ENCODE measurements around the gene FN3K. TPM values are rescaled to one million over a fixed set of nuclear protein-coding genes. Genes with fewer than 3 reads are reported as not detected.

FN3K gene
- total and polyA plus RNA-seq, 2 of the 13 experiments (the other 11 are each of a cell fraction or from before 2014, with no cell fraction given) = 3.5 to 12.2 TPM

DNA sequence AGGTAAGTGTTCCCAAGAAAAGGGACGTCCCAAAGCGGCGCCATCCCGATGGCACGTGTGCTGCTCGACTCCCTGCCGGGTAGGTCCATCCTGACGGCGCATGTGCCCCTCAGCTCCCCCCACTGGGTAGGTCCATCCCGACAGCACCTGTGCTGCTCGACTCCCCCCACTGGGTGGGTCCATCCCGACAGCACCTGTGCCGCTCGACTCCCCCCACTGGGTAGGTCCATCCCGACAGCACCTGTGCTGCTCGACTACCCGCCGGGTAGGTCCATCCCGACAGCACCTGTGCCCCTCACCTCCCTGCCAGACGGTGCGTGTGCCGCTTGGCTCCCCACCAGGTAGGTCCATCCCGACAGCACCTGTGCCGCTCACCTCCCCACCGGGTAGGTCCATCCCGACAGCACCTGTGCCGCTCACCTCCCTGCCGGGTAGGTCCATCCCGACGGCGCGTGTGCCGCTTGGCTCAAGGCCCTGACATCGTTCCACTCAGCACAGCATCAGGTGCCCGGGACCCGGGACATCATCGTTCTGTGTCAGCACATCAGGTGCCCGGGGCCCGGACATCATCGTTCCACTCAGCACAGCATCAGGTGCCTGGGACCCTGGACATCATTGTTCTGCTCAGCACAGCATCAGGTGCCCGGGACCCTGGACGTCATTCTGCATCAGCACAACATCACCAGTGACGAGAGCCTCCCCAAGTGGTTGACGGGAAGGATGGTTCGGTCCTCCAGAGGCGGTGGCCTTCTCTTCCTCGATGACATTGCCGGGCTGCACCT, 5.7 kb upstream of the FN3K start:
- DNase-seq (ENCODE audit: low spot score) = no peak
- Histone ChIP-seq H3K4me1 (ENCODE audit: insufficient read depth, low read length) (peaks cover under 1% of the 10 kb centered on the region; the same call in 1 of the 2 replicates), H3K4me3 (replicated peaks in 1 of 3; ENCODE audit: insufficient read depth in 1 of 3, low read depth in 2 of 3, low read length in 3 of 3) (no peak overlapping the region), H3K27me3 (ENCODE audit: control insufficient read depth in 1 of 2, insufficient read depth in 2 of 2, low read length in 2 of 2) (no peaks in the 10 kb centered on the region), H4K20me1 (ENCODE audit: insufficient read depth, low read length) (no peaks in the 10 kb centered on the region), H2AFZ (ENCODE audit: low read length) (no peak overlapping the region), H3K4me2 (ENCODE audit: low read depth, low read length) (no peak overlapping the region), H3K79me2 (ENCODE audit: insufficient read depth, low read length) (no peaks in the 10 kb centered on the region), H3K9me3 (ENCODE audit: low read length) (peaks cover 10% of the 10 kb centered on the region), H3K9ac (ENCODE audit: insufficient read depth, low read depth, low read length) (no peak overlapping the region), H3K36me3 (replicated peaks in 1 of 2; ENCODE audit: control insufficient read depth in 1 of 2, insufficient read depth in 2 of 2, low read length in 2 of 2) (peaks cover 10 to 16% of the 10 kb centered on the region in 2 experiments; a peak in 4 of 5 replicates), H3K27ac (ENCODE audit: extremely low read length, insufficient read depth, low read length) (no peak overlapping the region)
- in situ Hi-C loops (cut with HindIII; ENCODE audit: extremely low pct_ligation_motif_present, low pct_unique_long_range_greater_than_20kb) = no loop called here
- 90% methylated on average over 47 of the region's 48 CpGs for WGBS (ENCODE audit: low lambda C conversion rate)
- peak; percentile 14 for ATAC-seq
- BruUV-seq (replicated peaks) = no TSS peak
- CTCF ChIA-PET (ENCODE audit: low intra/inter-chr PET ratio, low total read pairs) = no interaction called here
- POLR2A ChIA-PET = interaction anchor here (1.4 kb wide), 1 partner anchor 9 kb away, joined by 6 read pairs; no protein-coding TSS in a partner anchor
- intact Hi-C loops (cut with micrococcal nuclease; ENCODE audit: unreplicated experiment) = no loop called here
- FAIRE-seq = no peak
- TF ChIP-seq, protein P1, sequence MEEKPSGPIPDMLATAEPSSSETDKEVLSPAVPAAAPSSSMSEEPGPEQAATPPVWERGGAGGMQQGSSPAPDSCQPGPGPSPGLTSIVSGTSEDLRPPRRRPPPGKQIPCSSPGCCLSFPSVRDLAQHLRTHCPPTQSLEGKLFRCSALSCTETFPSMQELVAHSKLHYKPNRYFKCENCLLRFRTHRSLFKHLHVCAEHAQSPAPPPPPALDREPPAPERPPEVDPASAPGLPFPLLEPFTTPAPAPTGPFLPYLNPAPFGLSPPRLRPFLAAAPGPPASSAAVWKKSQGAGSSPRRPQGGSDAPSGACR (CRISPR knock-in tag; IDR thresholded peaks at IDR 0.05) = no peak
- TF ChIP-seq, protein P2, sequence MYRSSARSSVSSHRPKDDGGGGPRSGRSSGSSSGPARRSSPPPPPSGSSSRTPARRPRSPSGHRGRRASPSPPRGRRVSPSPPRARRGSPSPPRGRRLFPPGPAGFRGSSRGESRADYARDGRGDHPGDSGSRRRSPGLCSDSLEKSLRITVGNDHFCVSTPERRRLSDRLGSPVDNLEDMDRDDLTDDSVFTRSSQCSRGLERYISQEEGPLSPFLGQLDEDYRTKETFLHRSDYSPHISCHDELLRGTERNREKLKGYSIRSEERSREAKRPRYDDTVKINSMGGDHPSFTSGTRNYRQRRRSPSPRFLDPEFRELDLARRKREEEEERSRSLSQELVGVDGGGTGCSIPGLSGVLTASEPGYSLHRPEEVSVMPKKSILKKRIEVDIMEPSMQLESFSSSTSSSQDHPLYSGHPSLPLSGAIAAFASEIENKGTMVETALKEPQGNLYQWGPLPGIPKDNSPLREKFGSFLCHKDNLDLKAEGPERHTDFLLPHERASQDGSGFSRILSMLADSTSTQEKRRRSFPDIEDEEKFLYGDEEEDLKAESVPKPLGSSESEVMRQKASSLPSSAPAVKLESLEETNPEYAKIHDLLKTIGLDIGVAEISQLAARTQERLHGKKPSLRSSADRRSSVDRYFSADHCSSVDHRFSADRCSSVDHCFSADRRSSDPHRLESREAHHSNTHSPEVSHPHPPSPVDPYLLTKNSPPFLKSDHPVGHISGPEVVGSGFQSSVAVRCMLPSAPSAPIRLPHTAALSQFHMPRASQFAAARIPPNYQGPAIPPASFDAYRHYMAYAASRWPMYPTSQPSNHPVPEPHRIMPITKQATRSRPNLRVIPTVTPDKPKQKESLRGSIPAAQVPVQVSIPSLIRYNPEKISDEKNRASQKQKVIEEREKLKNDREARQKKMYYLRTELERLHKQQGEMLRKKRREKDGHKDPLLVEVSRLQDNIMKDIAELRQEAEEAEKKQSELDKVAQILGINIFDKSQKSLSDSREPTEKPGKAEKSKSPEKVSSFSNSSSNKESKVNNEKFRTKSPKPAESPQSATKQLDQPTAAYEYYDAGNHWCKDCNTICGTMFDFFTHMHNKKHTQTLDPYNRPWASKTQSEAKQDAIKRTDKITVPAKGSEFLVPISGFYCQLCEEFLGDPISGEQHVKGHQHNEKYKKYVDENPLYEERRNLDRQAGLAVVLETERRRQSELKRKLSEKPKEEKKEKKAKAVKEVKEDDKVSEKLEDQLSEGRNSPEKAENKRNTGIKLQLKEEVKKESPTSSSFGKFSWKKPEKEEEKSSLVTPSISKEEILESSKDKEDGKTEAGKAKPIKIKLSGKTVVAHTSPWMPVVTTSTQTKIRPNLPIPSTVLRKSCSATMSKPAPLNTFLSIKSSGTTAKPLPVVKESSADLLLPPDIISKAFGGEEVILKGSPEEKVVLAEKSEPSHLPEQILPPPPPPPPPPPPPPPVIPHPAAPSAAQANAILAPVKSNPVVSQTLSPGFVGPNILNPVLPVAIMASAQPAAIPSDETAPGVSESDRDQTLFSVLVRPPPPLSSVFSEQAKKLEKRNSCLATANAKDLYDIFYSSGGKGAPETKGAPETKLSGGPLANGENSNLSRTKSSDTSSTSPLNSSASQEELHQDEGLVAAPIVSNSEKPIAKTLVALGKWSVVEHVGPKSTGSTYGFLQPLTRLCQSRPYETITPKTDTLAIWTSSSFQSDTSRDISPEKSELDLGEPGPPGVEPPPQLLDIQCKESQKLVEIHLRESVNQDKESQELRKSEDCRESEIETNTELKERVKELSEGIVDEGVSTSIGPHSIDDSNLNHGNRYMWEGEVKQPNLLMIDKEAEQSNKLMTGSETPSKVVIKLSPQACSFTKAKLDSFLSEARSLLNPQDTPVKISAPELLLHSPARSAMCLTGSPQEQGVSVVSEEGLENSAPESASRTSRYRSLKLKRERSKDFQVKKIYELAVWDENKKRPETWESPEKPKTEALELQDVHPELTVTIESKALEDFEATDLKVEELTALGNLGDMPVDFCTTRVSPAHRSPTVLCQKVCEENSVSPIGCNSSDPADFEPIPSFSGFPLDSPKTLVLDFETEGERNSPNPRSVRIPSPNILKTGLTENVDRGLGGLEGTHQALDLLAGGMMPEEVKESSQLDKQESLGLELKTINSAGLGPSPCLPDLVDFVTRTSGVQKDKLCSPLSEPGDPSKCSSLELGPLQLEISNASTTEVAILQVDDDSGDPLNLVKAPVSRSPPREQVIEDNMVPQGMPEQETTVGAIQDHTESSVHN (CRISPR knock-in tag; IDR thresholded peaks at IDR 0.05) = no peak
- no peak for TF ChIP-seq ZNF605 (CRISPR knock-in tag; IDR thresholded peaks at IDR 0.05)
- no peak for TF ChIP-seq ZNF816 (CRISPR knock-in tag; IDR thresholded peaks at IDR 0.05; ENCODE audit: borderline replicate concordance)
- no peak for TF ChIP-seq TBL1XR1 (IDR thresholded peaks at IDR 0.05; ENCODE audit: borderline replicate concordance, low read length, partially characterized antibody)
- no peak for TF ChIP-seq ZNF782 (CRISPR knock-in tag; IDR thresholded peaks at IDR 0.05; ENCODE audit: borderline replicate concordance)
- TF ChIP-seq RBFOX2 (IDR thresholded peaks at IDR 0.05; ENCODE audit: low read depth, low read length) = no peak
- TF ChIP-seq CREM (IDR thresholded peaks at IDR 0.05) = no peak
- no peak for TF ChIP-seq CREM (CRISPR knock-in tag; IDR thresholded peaks at IDR 0.05)
- TF ChIP-seq, protein P3, sequence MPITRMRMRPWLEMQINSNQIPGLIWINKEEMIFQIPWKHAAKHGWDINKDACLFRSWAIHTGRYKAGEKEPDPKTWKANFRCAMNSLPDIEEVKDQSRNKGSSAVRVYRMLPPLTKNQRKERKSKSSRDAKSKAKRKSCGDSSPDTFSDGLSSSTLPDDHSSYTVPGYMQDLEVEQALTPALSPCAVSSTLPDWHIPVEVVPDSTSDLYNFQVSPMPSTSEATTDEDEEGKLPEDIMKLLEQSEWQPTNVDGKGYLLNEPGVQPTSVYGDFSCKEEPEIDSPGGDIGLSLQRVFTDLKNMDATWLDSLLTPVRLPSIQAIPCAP (CRISPR knock-in tag; IDR thresholded peaks at IDR 0.05; ENCODE audit: low read depth) = no peak
- TF ChIP-seq HOXA9 (CRISPR knock-in tag; IDR thresholded peaks at IDR 0.05; ENCODE audit: borderline replicate concordance) = no peak
- TF ChIP-seq, protein P4, sequence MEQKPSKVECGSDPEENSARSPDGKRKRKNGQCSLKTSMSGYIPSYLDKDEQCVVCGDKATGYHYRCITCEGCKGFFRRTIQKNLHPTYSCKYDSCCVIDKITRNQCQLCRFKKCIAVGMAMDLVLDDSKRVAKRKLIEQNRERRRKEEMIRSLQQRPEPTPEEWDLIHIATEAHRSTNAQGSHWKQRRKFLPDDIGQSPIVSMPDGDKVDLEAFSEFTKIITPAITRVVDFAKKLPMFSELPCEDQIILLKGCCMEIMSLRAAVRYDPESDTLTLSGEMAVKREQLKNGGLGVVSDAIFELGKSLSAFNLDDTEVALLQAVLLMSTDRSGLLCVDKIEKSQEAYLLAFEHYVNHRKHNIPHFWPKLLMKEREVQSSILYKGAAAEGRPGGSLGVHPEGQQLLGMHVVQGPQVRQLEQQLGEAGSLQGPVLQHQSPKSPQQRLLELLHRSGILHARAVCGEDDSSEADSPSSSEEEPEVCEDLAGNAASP (CRISPR knock-in tag; IDR thresholded peaks at IDR 0.05; ENCODE audit: borderline replicate concordance) = no peak
